Activated CD4-positive, alpha-beta memory T cell treated with anti-CD3 and anti-CD28 coated beads, Interleukin-2, amount 10 ng/mL, durations not matched to agents 7 days and 5 days (primary cell): ENCODE results near the gene ZMYND19. TPM values are rescaled to one million over a fixed set of nuclear protein-coding genes. Genes with fewer than 3 reads are reported as not detected.
"Not testable (repeated sequence)": the region's sequence is repeated elsewhere in the genome, so short reads cannot be mapped to it uniquely, and the experiment has no call there.

ENCODE experiments used
- CTCF ChIA-PET: fragments of 350-600 bp; sonication (Branson Sonifier 250); formaldehyde crosslinking; loops from one replicate; lab custom pipeline; 2021; ENCODE audit warnings: antibody characterized with exemption, inconsistent platforms; lab: Charles Lee
- POLR2A ChIA-PET: fragments of 350-600 bp; sonication (Branson Sonifier 250); formaldehyde crosslinking; loops from one replicate; lab custom pipeline; 2021; ENCODE audit warnings: antibody characterized with exemption; lab: Charles Lee
- DNase-seq: peaks from one replicate; pipeline ENCODE4 v3.0.0-alpha.2; 2020
- H3K27ac Mint-ChIP-seq: one replicate; pipeline ENCODE4 v1.8.0; 2021; ENCODE audit warnings: mild to moderate bottlenecking, mixed read lengths
- H3K27me3 Mint-ChIP-seq: one replicate; pipeline ENCODE4 v1.8.0; 2021; ENCODE audit warnings: mixed read lengths
- H3K36me3 Mint-ChIP-seq: one replicate; pipeline ENCODE4 v1.8.0; 2021; ENCODE audit warnings: low read depth, mixed read lengths
- H3K4me1 Mint-ChIP-seq: one replicate; pipeline ENCODE4 v1.8.0; 2021; ENCODE audit warnings: mixed read lengths
- H3K4me3 Mint-ChIP-seq: one replicate; pipeline ENCODE4 v1.8.0; 2021; ENCODE audit warnings: mild to moderate bottlenecking, mixed read lengths
- H3K9me3 Mint-ChIP-seq: one replicate; pipeline ENCODE4 v1.8.0; 2021; ENCODE audit warnings: mixed read lengths
- total RNA-seq, 2 experiments: library from RNA; stranded (reverse); gene quantifications; one replicate each; pipeline ENCODE4 v1.2.3, GENCODE V29; 2021

The ZMYND19 gene
- total RNA-seq, 2 experiments from 2014 or later: 24.0 to 25.4 TPM

DNA sequence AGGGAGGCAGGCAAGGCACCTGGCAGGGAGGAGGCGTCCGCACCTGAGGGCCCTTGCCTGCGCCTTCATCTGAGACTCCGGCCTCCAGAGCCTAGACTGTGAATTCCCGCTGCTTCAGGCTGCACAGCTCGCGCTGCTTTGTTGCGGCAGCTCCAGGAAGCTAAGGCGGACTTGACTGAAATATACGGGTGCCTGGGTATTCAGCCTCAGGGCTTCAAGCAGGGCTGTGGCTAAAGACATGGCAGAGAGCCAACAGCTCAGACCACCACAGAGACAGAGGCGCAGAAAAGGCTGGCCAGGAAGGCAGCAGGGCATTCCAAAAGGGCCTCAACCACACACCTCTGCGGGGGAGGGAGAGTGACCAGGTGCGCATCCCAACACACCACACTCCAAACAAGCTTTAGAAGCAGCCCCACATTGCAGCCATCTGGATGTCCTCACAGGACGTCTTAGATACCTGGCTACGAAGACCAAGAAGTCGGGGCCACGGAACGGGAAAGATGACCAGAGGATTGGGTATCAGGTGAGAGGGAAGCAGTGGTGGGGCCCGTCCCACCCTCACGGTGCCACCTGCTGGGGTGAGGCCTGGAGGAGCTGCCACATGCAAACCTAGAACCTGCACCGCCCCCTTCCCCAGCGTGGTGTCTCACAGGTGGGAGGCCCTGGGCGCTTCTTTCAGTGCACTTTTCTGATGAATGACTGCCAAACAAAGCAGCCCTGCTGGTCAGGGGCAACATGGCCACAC, 9.9 kb downstream of the ZMYND19 start:
- Mint-ChIP-seq H3K27ac (no peak overlapping the region), H3K4me1 (peaks cover 31% of the 10 kb centered on the region), H3K27me3 (no peaks in the 10 kb centered on the region), H3K36me3 (peaks cover 25% of the 10 kb centered on the region), H3K9me3 (no peaks in the 10 kb centered on the region), H3K4me3 (no peak overlapping the region)
- CTCF ChIA-PET: interaction anchor here (1.2 to 2.8 kb wide), 4 partner anchors 8 to 45 kb away, joined by 3 to 18 read pairs (median 8); partner anchors contain the start of gene ZMYND19
- no peak for DNase-seq
- POLR2A ChIA-PET: interaction anchor here (1.4 to 2.0 kb wide), 3 partner anchors 10 to 29 kb away, joined by 3 to 7 read pairs (median 7); partner anchors contain the start of genes MRPL41 and ZMYND19

DNA sequence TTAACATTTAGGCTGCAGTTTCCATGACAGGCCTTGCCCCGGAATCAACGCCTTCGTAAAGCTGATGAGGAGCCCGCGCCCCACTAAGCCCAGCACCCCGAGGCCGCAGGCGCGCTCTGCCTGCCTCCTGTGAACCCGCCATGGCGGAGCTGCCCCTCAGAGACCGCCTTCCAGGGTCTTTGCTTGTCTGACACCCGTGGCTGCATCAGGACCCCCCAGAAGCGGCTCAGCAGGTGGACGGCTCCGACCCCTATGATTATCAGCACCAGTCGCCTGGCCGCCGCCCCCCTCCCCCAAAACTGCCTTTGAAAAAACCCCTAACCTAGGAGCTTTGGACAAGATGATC, 11.1 kb downstream of the ZMYND19 start:
- DNase-seq: no peak
- Mint-ChIP-seq H3K27me3 (no peaks in the 10 kb centered on the region), H3K36me3 (peaks cover 37% of the 10 kb centered on the region), H3K4me1 (peaks cover 37% of the 10 kb centered on the region), H3K4me3 (peak overlapping the region; percentile 78), H3K9me3 (no peaks in the 10 kb centered on the region), H3K27ac (peak overlapping the region; percentile 65)
- ChIA-PET POLR2A (interaction anchor here (1.3 to 1.8 kb wide), 4 partner anchors 9 to 29 kb away, joined by 4 to 10 read pairs (median 8); partner anchors contain the start of genes MRPL41, PNPLA7 and ZMYND19), CTCF (interaction anchor here (0.9 to 2.8 kb wide), 5 partner anchors 9 to 49 kb away, joined by 3 to 18 read pairs (median 4); partner anchors contain the start of gene ZMYND19)

DNA sequence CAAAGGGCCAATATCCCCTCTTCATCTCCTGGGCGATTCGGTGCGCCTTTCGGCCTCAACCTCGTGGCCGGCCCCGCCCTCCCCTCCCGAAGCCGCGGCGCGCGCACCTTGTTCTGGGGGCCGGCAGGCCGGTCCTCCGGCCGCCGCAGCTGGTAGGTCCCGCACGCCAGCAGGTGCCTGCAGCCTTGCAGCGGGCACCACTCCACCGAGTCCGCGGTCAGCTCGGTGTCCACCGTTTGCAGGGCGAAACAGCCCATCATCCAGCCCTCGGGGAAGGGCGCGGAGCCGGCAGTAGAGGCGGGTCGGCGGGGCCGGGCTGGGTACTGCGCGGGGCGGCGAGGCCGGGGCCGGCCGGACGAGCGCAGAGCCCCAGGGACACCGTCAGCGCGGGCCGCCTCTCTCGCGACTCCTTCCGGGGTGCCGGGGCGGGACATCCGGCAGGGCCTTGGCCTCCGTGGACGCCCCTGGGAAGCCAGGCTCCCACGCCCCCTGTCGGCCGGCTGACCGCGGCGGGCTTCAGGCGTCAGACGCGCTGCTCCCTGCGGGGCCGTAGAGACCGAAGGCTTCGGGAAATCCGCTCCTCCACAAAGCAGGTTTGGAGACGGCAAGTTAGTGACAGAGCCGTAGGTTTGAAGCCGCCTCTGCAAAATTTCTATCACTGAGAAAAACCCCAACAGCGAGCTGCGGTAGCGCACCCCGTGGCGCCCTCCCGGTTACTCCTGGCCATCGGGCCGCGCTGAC, 11.6 kb downstream of the ZMYND19 start, which contains the start of gene DPH7:
TSS of gene DPH7 (minus strand) at position 408 of the 741 bp plus-strand sequence. CDS start at position 260, 148 bp downstream.
- peak within 1 kb of the TSS; percentile 65 for H3K27ac Mint-ChIP-seq
- no peaks in the 10 kb centered on the region for H3K27me3 Mint-ChIP-seq

DNA sequence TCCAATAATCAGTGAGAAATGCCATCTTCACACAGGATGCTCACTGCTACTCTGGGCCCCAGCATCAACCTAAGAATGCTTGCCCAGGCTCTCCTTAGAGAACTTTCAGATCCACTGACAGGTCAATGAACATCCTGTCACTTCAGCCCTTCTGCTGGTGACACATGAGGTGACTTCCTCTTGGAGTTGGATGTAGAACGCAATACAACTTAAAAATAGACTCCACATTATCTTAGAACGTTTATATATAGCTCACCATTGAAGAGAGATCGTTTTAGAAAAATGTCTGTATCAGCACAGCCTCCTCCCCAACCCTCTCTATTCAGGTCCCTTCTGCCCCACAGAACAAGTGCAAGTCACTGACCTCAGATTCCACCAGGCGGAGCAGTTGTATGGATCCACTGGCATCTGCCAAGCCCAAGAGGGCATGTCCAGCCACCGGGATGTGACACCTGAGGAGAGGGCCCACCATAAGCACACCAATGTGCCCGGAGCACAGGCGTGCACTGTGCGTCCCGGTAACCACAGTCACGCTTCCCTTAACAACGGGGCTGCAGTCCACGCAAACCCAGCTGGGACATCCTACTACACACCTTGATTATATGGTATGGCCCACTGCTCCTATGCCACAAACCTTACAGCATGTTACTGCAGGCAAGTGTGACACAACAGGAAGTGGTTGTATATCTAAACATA, 14.4 kb downstream of the ZMYND19 start:
- ChIA-PET CTCF (no interaction called here), POLR2A (interaction anchor here (1.5 kb wide), 1 partner anchor 24 kb away, joined by 4 read pairs; no protein-coding TSS in a partner anchor)
- Mint-ChIP-seq H3K4me1 (peaks cover 37% of the 10 kb centered on the region), H3K27me3 (no peaks in the 10 kb centered on the region), H3K36me3 (peaks cover 41% of the 10 kb centered on the region), H3K4me3 (peak overlapping the region; percentile 54), H3K27ac (peak overlapping the region; percentile 72), H3K9me3 (no peaks in the 10 kb centered on the region)
- no peak for DNase-seq

More for the DNA sequence above, 11.6 kb downstream of the ZMYND19 start, which contains the start of gene DPH7:
- H3K36me3 Mint-ChIP-seq: peaks cover 40% of the 10 kb centered on the region
- H3K4me1 Mint-ChIP-seq: peaks cover 37% of the 10 kb centered on the region
- H3K9me3 Mint-ChIP-seq: no peaks in the 10 kb centered on the region
- peak within 1 kb of the TSS; percentile 78 for H3K4me3 Mint-ChIP-seq
- ChIA-PET POLR2A (interaction anchor here (1.0 to 1.8 kb wide), 8 partner anchors 10 to 338 kb away, joined by 3 to 10 read pairs (median 4); partner anchors contain the start of genes MRPL41, PNPLA7, TUBB4B and ZMYND19), CTCF (interaction anchor here (0.9 to 2.8 kb wide), 6 partner anchors 9 to 50 kb away, joined by 3 to 18 read pairs (median 6); partner anchors contain the start of genes EHMT1 and ZMYND19)
- DNase-seq: peak; percentile 96

DNA sequence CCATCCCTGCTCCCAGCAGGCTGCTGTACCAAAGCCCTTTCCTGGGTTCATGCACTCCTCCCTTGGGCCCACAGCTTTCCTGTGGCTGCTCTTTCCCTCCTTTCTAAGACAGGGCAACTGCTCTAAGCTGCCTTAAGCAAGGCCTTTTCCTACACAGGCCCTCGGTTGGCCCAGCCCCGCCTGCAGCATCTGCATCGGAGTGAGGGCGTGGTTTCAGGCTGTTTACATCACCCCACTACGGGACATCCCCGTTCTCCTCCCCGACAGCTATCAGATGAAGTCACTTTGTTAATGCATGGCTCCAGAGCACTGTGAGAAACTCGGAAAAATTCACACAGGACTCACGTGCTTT, 15.0 kb downstream of the ZMYND19 start:
- H3K27me3 Mint-ChIP-seq: no peaks in the 10 kb centered on the region
- peak; percentile 54 for DNase-seq

DNA sequence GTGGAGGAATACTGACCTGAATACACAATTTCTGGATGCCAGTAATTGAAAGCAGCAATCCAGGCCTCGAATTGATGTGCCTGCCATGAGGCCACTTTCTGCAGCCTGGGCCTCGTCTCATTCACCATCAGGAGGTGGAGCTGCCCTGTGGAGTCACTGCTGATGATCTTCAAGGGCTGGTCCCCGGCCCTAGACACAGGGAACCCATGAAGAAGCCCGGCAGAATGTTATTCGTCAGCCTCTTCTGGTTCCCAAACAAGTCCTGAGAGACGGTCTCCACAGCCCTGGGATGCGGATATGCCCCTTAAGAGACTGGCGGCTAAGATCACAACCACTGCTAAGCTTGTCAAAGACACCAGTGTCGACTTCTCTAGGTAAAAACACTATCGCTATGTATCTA, 16.1 kb downstream of the ZMYND19 start:
- ChIA-PET CTCF (no interaction called here), POLR2A (no interaction called here)
- Mint-ChIP-seq H3K4me3 (no peak overlapping the region), H3K9me3 (no peaks in the 10 kb centered on the region), H3K27ac (no peak overlapping the region), H3K4me1 (peaks cover 36% of the 10 kb centered on the region), H3K27me3 (no peaks in the 10 kb centered on the region), H3K36me3 (peaks cover 48% of the 10 kb centered on the region)
- DNase-seq: no peak

More for the DNA sequence above, 15.0 kb downstream of the ZMYND19 start:
- ChIA-PET POLR2A (interaction anchor here (1.5 kb wide), 1 partner anchor 23 kb away, joined by 4 read pairs; no protein-coding TSS in a partner anchor), CTCF (no interaction called here)
- Mint-ChIP-seq H3K9me3 (no peaks in the 10 kb centered on the region), H3K4me3 (no peak overlapping the region), H3K4me1 (peaks cover 38% of the 10 kb centered on the region), H3K27ac (peak overlapping the region; percentile 72), H3K36me3 (peaks cover 46% of the 10 kb centered on the region)

DNA sequence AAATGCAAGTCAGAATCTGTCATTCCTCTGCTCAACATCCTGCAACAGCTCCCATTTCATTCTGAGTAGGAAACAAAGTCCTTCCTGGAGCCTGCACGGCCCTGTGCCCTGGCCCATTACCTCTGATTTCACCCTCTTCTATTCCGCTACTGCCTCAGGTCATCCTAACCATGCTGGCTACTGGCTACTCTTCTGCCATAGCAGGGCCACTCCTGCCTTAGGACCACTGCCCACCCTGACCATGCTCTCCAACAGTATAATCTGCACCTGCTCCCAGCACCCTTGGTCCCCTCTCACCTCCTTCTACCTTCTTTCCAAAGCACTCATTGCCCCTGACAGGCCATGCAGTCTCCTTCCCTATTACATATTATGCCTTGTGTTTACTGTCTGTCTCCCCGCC, 19.7 kb downstream of the ZMYND19 start:
- ChIA-PET POLR2A (no interaction called here), CTCF (interaction anchor here (0.9 kb wide), 1 partner anchor 148 kb away, joined by 3 read pairs; the partner anchor contains the start of genes EXD3 and NOXA1)
- Mint-ChIP-seq H3K9me3 (no peaks in the 10 kb centered on the region), H3K27ac (no peak overlapping the region), H3K4me3 (no peak overlapping the region), H3K4me1 (peaks cover 9% of the 10 kb centered on the region), H3K36me3 (peaks cover 39% of the 10 kb centered on the region), H3K27me3 (no peaks in the 10 kb centered on the region)
- DNase-seq: no peak

DNA sequence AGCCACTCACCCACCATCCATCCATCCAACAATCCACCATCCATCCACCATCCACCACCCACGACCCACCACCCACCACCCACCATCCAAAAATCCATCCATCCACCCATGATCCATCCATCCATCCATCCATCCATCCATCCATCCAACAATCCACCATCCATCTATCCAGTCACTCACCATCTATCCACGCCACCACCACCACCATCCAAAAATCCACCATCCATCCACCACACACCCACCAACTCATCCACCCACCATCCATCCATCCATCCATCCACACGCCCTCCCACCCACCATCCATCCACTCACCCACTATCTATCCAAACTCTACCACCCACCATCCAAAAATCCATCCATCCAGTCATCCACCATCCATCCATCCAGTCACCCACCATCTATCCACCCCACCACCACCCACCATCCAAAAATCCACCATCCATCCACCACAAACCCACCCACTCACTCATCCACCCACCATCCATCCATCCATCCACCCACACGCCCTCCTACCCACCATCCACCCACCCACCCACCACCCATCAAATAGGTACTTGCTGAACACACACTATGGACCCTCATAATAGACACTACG, 20.6 kb downstream of the ZMYND19 start:
- no peak for DNase-seq
- H3K27me3 Mint-ChIP-seq: no peaks in the 10 kb centered on the region
- H3K4me3 Mint-ChIP-seq: no peak overlapping the region
- peaks cover 31% of the 10 kb centered on the region for H3K36me3 Mint-ChIP-seq
- H3K9me3 Mint-ChIP-seq: no peaks in the 10 kb centered on the region
- peaks cover 1% of the 10 kb centered on the region for H3K4me1 Mint-ChIP-seq
- POLR2A ChIA-PET: no interaction called here
- CTCF ChIA-PET: no interaction called here
- no peak overlapping the region for H3K27ac Mint-ChIP-seq

DNA sequence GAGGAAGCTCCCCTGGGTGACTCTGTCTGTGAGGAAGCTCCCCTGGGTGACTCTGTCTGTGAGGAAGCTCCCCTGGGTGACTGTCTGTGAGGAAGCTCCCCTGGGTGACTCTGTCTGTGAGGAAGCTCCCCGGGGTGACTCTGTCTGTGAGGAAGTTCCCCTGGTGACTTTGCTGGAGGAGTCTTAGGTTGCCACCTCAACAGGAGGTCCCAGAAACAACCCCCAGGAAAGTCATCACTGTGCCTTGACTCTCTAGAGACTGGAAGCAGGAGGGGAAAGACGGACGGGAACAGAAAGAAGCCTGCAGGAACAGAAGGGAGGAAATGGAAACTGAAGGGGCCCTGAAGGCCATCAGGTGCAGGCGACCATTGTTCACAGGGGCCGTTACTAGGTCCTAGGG, 21.9 kb downstream of the ZMYND19 start:
- H3K27me3 Mint-ChIP-seq, H3K27ac Mint-ChIP-seq, POLR2A ChIA-PET, CTCF ChIA-PET, H3K4me3 Mint-ChIP-seq, DNase-seq, H3K9me3 Mint-ChIP-seq, H3K4me1 Mint-ChIP-seq: not testable (repeated sequence)
- peaks cover 32% of the 10 kb centered on the region for H3K36me3 Mint-ChIP-seq

DNA sequence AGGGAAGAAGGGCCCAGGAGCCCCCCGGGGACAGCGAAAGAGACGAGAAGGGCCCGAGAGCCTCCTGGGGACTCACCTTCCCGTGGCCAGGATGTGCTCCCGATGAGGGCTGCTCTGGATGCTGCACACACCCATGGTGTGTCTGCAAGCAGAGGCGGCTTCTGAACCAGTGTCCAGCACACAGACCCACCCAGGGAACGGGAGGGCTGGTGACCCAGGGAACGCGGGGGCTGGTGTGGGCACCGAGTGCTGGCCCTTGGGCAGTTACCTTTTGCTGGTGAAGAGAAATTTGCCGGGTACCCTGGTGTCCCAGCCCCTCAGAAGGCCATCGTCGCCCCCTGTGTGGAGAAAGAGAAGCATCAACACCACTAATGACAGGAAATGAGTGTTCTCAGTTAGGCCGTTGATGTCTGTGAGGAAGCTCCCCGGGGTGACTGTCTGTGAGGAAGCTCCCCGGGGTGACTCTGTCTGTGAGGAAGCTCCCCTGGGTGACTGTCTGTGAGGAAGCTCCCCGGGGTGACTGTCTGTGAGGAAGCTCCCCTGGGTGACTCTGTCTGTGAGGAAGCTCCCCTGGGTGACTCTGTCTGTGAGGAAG, 25.4 kb downstream of the ZMYND19 start:
- Mint-ChIP-seq H3K36me3 (peaks cover 26% of the 10 kb centered on the region), H3K27ac (no peak overlapping the region), H3K4me1 (peaks cover 2% of the 10 kb centered on the region), H3K4me3 (no peak overlapping the region), H3K27me3 (no peaks in the 10 kb centered on the region), H3K9me3 (no peaks in the 10 kb centered on the region)
- POLR2A ChIA-PET: no interaction called here
- CTCF ChIA-PET: no interaction called here
- no peak for DNase-seq

DNA sequence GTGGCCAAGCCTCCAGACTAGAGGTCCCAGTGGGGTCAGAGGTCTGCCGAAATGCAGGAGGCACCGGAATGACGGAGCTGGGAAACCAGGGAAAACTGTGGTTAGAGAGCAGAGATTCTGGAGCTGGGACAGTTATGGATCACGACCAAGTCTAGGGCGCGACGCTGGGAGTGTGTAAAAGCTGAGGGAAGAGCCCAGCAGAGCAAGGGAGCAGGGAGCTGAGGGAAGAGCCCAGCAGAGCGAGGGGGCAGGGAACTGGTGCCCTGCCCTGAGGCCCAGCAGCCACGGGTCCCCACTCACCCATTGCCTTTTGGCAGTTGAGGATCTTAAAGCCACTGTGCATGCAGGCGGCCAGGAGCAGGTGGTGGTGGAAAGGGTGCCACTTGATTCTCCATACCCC, 26.2 kb downstream of the ZMYND19 start:
- Mint-ChIP-seq H3K4me1 (peaks cover 2% of the 10 kb centered on the region), H3K27me3 (no peaks in the 10 kb centered on the region), H3K36me3 (peaks cover 31% of the 10 kb centered on the region), H3K9me3 (no peaks in the 10 kb centered on the region), H3K27ac (no peak overlapping the region), H3K4me3 (no peak overlapping the region)
- ChIA-PET CTCF (no interaction called here), POLR2A (no interaction called here)
- DNase-seq: no peak

DNA sequence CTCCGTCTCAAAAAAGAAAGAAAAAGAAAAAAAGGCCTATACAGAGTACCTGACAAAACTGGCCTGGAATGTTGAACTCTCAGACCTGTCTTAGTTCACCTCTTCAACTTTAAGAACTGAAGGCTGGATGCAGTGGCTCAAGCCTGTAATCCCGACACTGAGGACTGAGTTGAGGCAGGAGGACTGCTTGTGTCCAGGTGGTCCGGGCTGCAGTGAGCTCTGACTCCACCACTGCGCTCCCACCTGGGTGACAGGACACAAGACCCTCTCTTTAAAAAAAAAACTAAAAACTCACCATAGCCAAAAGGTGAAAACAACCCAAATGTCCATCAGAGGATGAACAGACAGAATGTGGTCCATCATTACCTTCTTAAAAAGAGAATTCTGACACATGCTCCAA, 32.2 kb downstream of the ZMYND19 start:
- H3K4me3 Mint-ChIP-seq: no peak overlapping the region
- no peak for DNase-seq
- peaks cover 3% of the 10 kb centered on the region for H3K4me1 Mint-ChIP-seq
- ChIA-PET POLR2A (no interaction called here), CTCF (interaction anchor here (0.9 kb wide), 1 partner anchor 33 kb away, joined by 3 read pairs; the partner anchor contains the start of gene ZMYND19)
- peaks cover 30% of the 10 kb centered on the region for H3K36me3 Mint-ChIP-seq
- no peak overlapping the region for H3K27ac Mint-ChIP-seq
- H3K27me3 Mint-ChIP-seq: no peaks in the 10 kb centered on the region
- H3K9me3 Mint-ChIP-seq: no peaks in the 10 kb centered on the region
